Activated CD4-positive, CD25-positive, alpha-beta regulatory T cell treated with anti-CD3 and anti-CD28 coated beads, Interleukin-2, amount 50 U/mL, for 24 hours (primary cell): Measurements from ENCODE around the gene APOL4.
A peak's percentile ranks its signal among the peaks of the same experiment; 100 is the strongest.
"Not testable (repeated sequence)": the region's sequence is repeated elsewhere in the genome, so short reads cannot be mapped to it uniquely, and the experiment has no call there.

Source experiments
- ATAC-seq, 2 donors: fragments of 150-1000 bp; cut with Tn5 transposase; one replicate each; pipeline ENCODE4 v1.10.0; 2021; ENCODE audit warnings: mild to moderate bottlenecking in 1 of 2, moderate library complexity in 1 of 2

APOL4 gene

DNA sequence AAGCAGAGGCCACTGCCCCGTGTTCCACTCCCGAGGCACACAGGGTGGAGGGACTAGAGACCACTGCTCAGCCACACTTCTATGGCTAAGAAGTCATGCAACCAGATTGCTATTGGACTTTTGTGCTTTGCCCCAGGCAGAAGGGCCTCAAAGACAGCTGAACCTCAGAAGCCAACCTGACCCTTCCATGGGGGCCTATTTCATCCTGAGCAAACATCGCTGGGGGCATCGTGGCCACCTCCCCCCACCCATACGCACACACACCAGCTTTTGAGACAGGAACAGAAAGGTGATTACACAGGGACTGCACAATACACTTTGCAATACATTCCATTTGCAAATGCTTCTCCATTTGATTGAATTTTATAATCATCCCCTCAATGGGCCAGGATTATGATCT lies 4.0 kb upstream of the APOL4 start:
- not testable (repeated sequence) for ATAC-seq

DNA sequence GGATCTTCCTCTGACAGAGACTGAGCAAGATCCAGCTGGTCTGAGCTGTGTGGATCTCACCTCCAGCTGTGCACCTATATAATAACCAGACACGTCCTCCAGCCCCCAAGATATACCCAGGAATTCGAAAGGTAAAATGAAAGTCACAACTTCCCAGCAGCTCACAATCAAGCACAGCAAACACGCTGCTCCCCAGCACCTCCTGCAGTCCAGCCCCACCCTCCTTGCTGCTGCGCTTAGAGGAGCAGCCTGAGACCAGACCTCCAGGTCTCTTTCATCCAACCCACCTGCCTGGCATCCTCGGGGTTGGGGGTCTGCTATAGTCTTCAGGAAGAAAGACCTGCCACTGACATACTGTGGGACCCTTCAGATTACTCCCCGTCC lies 3.0 kb upstream of the APOL4 start:
- ATAC-seq: no peak

DNA sequence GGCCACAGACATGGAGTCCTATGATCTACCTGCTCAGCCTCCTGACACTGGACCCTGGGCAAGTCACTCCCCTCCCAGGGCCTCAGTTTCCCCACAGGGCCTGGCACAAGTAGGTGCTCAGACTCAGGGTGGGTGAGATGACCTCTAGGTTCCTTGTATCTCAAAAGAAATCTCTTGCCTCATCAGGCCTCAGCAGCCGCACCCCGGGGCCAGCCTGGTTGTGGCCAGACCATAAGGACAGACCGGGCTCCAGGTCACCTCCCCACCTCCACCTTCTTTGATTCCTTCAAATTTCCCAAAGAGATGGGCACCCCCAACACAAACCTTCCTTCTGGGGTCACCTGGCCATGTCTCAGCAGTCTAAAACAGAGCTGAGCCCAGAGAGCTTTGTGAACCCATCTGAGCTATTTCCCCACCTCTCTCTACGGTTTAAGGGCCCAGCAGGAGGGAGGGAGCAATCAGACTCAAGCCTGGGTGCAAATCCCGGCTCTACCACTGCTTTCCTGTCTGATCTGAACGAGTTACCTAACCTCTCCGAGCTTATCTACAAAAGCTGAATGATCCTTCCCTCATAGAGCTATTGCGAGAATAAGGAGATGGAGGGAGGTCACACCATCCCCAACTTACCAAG lies 2.5 kb upstream of the APOL4 start:
- ATAC-seq: no peak

DNA sequence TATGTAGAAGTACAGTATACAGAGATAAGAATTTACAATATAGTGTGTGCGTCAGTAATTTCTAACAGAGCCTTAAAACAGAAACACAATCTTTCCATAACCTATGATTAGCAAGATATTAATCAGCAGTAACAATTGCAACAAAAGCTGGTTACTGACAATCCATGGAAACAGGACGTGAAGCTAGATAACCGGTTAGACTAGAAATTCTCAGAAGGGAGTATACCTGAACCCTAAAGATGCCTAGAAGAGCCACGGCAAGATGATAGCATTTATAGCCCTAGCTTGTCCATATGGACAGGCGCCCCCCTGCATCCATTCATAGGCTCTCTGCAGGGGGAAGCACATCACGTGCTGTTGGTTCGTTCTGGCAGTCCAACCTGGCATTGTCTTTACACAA lies 1.8 kb upstream of the APOL4 start:
- not testable (repeated sequence) for ATAC-seq

DNA sequence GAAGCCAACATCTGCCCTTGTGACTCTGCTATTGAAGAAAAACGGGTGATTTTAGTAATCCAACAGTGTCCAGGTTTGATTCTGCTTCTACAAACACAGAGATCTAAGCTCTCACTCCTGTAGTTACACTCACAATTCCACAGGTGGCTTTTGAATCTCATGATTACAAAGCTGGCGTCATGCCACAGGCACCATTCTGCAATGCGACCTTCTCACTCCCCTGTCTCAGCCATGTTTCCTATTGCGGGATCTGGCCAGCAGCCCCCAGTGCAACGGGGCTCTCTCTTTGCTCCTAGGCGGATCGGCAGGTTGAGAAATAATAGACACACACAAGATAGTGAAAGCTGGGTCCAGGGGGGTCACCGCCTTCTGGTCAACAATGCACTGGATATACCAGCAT lies 1.3 kb upstream of the APOL4 start:
- ATAC-seq: not testable (repeated sequence)

DNA sequence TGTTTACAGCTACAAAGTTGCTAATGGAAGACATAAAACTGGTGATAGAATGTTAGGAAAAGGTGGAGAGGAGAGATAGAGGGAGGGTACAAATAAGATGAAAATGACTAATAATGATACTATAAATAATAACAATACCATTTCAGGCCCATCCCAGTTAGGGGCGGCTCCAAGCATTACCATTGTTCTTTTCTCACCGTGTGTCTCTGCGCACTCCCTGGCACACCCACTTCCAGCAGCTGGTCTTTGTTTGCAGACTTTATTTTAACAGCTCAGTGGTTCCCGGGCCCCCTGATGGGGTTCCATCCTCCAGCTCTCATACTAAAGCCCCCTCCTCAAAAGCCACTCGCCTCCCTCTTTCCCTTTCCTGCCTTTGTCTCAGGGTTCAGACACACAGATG lies 584 bp downstream of the APOL4 start:
- ATAC-seq: not testable (repeated sequence)

DNA sequence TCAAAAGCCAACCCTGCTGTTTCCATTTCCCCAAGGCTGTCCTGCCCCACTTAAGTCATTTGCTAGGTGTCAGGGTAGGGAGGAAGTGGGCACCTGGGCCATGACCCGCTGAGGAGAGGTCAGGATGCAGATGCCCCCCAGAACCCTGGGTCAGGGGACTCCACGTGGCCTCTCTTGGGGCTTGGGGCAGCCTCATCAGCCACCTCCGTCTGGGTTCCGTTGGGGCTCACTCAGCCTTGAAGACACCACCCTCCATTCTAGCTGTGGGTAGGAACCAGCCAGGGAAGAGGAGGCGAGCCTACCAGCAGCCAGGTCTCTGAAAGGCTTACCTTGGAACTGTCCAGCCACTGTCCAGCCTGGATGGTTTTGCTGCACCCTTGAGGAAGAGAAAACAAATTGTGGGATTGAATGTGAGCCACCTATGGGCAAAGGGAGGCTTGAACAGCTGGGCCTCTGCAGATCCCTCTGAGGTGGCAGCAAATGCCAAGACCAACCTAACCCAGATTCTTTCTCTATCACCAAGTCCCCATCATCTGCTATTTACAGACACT lies 2.5 kb downstream of the APOL4 start:
- no peak for ATAC-seq

DNA sequence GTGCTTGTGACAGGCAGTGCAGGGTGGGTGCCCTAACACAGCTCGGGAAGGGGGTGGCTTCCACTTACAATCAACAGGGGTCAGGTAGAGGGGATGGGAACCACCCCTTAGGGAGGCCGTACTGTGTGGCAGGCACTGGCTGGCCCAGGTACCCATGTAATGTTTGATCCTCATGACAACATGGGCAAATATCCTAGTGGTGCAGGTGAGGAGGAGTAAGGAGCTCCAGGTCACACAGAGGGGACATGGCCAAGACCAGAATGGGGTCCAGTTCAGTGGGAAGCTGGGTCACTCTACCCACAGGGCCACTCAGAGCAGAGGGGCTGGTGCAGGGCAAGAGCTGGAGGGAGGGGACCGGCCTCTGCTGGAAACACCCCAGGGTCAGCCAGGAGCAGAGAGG lies 3.1 kb downstream of the APOL4 start:
- no peak for ATAC-seq

DNA sequence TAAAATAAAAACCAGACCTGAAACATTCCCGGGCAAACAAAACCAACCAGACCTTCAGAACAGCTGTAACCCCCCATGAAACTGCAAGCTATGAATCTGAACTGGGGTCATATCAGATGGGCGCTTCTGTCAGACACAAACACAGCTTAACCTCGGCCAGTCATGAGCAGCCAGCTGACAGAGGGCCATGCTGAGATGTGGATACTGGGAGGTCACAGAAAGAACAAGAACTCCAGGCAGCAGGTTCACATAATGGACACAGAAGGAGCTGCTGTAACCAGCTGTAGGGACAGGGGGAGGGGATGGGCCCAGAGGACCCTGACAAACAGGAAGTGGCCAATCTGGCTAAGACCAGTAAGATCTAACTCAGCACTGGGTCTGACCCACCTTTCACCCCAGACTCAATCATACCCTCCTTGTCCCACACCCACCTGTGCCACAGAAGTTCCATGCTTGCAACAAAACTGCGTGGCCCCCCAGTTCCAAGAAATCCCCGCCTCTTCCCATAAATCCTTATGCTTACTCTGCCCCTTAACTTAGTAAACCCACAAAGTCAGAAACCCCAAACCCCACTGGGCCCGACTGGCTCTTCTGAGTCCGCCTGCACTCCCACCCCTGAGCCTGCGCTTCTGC lies 4.0 kb downstream of the APOL4 start:
- peak; percentile 15 to 55 for ATAC-seq

DNA sequence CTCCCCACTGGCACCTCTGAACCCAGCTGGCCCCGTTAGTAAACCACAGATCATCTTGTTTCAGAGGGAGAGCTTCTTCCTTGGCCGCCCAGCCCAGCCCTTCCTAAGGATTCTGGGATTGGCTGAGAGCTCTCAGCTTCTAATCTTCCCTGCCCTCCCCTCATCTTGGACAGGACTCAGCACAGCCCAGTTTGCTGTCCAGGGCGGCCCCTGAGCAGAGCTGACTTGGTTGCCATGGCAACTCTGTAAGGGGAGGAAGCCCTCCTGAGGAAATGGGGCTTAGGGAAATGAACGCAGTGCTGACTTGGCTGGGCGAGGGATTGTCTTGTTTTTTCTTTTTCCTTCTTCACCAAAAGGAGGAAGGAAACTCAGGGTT lies 4.6 kb downstream of the APOL4 start:
- no peak for ATAC-seq

DNA sequence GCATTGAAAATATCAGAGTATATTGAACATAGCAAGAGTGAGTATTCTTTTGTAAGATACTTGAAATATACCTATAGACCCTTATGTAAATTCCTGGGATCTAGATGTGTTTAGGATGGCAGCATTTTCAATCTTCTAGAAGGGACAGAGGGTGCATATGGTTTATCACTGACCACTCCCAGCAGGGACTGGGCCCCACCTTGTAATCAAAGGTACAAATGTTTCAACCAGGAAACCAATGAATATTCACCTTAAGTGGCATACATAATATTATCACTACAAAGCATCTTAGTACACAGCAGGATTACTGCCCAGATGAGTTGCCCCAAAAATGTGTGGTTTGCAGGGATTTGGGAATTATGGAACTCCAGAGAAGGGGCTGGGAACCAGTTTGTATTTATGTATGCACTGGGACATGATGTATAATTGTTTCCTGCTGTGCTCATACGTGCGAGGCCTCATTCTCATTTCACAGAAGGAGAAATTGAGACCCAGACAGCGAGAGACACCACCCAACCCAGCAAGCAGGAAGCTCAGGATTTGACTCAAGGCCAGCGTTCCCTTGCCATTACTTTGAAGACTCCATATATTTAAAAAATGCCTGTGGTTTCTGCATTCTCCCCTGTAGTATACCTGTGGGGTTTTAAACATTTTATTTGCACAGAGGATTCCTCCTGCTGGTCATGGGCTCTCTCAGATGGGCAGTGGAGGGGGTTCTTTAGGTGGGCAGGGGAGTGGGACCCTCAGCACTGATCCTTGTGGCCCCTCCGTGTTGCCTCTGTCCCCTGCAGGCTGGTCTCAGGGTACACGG lies 5.2 kb downstream of the APOL4 start:
- no peak for ATAC-seq

DNA sequence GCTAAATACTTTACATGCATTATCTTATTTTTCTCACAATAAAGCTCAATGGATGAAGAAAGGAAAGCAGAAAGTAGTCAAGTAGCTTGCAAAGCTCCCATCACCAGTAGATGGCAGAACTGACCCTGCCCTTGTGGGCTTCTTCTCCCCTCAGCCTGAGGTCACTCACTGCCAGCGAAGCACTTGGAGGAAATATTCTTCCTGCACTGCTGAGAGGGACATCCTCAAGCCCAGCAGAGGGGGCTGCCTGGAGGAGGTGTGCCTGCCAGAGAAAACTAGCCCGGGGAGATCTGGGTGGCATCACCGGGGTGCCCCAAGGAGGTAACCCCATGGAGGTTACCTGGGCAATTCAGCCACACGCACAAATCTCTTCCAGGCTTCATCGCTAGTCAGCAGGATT lies 6.6 kb downstream of the APOL4 start:
- peak; percentile 53 to 65 for ATAC-seq

DNA sequence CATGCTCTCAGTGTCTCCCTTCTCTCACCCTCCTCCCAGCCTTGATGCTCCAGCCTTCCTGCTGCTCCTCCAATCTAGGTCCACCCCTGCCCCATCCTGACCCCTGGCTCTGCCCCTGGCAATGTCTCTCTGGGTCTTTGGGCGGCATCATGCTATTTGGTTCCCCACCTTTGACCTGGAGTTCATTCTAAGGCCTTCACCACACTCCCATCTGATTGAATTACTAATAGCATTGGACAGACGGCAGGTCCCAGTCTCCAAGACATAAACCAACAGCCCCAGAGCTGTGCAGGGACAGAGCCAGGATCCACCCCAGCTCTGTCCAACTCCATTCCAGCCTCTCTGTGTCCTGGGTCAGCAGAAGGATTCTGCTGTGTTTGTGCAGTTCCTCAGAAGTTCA lies 7.2 kb downstream of the APOL4 start:
- ATAC-seq: no peak

DNA sequence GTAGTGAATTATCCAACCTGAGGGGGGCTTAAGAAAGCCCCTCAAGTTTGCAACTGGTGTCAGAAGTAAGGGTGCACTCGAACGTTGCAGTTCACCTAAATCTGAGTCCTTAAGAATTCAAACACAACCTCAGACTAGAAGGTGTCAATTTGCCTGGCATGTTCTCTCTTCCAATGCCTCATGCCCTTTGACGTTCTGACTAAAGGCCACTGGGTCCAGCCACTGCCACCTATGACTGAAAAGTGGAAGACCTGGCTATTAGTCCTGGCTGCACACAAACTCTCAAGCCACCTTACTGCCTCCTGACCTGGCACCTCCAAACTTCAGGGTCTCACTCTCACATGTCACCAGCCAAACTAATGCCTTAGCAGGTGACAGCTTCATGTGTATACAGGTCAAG lies 8.0 kb downstream of the APOL4 start:
- ATAC-seq: no peak

DNA sequence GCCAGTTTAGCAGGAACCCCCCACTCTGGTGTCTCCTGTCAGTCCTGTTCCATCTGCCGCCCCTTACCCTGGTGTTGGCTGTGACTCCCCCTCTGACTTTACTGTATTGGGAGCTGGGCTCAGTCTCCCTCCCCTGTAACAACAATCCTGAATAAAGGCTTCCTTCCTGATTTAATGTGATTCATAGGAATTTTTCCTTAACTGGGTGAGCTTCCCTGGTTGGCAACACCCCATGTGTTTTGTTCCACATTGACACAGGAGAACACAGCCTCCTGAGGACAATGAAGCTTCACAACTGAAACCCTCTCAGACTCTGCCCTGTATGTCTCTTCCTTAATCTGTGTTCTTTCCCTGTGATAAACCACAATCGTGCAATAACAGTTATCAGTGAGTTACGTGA lies 8.4 kb downstream of the APOL4 start:
- no peak for ATAC-seq

DNA sequence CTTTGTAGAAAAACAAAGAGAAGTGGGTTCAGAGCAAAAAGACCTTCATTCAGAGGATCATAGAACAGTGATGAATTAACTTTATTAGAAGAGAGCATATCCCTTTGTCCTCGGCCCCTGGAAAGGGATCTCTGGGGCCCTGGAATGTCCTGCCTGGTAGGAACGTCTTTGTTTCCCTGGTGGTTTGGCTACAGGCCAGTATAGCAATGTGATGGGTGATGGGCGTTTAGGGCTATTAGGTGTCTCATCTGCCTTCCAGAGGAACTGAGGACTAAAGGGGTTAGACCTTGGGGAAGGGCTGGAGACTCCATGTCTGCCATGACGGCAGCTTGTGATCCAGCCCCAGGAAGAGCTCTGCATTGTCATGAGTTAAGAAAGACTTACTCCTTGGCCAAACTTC lies 9.1 kb downstream of the APOL4 start:
- ATAC-seq: no peak

DNA sequence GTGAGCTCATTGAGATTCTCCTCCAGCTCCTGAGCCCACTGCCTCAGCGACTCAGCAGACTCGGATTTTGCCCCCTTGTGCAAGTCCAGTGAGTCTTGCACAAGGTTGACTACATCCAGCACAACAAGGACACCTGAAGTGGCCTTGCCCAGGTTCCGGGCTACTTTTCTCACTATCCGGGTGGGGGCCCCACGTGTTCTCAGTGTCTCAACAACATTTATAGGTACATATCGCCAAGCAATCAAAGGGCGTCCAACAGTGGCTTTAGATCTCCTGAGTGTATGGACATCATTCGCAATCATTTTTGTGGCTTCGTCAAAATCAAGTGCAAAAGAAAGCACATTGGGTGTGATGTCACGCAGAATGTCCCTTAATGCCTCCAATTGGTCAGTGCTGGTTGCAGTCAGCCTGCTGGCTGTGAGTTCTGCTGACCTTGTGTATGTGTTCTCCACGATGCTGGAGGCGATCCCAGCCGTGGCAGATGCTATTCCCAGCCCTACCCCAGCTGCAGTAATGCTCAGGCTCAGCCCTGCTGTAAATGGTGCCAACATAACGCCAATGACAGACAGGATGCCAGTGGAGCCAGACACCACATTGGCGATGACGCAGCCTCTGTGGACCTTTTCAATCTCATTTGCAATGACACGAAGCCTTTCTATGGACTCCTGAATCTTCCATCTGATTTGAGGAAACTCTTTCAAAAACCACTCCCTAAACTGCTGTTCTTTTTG lies 10.3 kb downstream of the APOL4 start:
- no peak for ATAC-seq

DNA sequence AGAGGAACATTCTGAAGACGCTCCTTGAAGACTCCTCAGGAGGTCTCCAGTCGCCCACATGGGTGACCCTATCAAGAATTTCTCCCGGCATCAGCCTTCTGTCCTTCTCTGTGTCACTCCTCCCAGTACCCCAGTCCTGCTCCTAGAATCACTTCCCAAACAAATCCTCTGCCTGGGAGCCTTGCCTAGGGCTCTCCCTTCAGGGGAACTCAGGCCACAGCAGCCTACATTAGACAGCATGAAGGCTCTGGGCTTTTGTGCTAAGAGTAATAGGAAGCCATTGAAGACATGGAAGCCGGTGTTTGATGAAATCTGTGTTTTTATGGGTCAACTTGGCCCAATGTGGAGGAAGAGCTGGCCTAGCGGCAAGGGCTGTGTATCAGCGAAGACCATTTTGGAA lies 13.7 kb downstream of the APOL4 start:
- ATAC-seq: not testable (repeated sequence)

DNA sequence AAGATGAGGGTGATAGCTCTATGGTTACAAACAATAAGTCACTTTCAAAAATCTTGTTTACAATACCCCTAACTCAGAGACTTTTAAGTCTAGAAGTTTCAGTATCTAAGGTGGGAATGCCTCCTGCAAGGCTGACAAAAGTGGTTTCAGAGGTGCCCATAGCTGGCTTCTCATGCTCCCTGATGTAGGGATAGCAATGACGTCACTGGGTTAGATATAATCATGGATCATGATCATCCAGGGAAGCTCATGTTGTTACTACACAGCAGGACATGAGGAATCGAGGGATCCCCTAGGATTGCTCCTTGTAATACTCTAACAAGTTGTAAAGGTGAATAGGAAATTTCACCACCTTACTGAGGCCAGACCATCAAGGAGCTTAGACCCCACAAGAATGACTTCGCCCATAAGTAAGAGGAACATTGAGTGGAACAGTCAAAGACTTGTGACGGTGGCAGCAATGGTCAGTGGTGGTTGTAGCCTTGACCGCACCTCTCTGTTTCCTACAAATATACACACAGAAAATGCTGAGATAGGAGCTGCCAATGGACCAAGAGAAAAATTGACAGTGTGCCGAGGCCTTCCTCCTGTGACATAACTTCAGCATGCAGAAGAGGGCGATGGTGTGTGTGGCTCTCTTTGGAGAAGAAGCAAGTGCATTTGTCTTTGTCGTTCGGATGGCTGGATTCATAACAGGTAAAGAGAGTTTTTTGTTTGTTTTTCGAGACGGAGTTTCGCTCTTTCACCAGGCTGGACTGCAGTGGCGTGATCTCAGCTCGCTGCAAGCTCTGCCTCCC lies 15.6 kb downstream of the APOL4 start:
- no peak for ATAC-seq

DNA sequence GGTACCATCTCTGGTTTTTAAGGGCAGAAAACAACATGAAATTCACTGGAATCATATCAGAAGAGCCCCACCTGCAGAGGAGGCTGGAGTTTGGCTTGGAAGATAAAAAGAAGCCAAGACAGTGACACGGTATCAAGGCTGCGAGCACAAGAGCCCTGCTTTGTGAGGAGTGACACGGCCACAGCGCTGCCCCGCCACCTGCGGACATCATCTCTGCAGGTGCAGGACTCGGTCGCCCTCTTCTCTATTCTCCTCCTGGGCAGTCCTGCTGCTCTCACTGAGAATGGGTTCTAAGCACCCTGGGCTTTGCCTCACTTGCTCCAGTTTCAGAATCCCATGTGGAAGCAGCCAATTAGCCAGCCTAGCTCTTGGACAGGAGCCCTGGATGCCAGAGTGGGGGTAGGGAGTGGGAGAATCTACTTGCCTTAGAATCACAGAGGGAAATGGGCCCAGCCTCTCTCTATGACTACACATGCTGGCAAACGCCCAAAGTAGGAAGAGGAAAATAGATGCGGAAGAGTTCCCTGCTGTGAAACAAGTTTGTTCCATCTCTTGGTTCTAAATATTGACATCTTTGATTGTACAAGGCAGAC lies 17.1 kb downstream of the APOL4 start:
- ATAC-seq: no peak

DNA sequence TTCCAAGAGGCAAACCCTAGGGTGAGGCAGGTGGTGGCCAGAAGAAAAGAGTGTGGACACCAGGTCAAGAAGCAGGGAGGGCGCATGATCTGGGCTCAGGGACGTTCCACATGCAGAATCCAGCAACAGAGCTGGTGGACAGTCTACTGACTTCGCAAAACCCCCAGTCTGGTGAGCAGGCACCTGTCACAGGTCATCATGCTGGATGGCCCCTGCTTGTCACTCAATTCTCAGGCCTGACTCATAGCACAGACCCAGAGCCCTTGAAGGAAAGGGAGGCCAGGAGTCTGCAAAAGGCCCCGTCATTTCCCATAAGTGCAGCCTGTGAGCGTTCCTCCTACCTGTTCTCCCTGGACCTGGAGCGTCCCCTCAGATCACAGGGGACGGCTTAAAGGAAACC lies 18.2 kb downstream of the APOL4 start:
- ATAC-seq: no peak

DNA sequence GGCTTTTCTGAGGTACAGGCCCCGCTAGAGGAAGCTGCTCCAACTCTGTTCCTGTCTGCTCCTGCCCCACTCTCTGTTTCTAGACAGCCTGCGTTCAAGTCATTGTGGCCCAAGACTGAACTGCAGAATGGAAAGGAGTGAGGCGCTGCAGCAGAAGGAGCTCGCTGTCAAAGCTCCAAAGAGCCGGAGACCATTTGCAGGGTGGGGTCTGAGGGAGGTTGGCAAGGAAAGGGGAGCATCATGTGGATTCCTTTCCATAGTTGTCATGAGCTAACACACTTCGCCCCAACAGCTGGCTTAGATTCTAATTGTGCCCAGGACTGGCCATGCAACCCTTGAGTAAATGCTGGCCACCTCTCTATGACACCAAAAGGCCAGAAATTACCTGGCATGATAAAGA lies 18.8 kb downstream of the APOL4 start:
- ATAC-seq: no peak
